Neutrophil (primary cell): ENCODE results near the gene TRAF1.

Source experiments
- H3K27ac ChIP-seq: fragments of 200-600 bp; sonication (generic); 2 replicates; pipeline ENCODE4 v1.5.1; 2016; ENCODE audit warnings: mild to moderate bottlenecking, moderate library complexity
- H3K27me3 ChIP-seq: fragments of 200-600 bp; sonication (generic); 2 replicates; pipeline ENCODE4 v1.6.0; 2016; ENCODE audit warnings: mild to moderate bottlenecking
- H3K36me3 ChIP-seq: fragments of 200-600 bp; sonication (generic); 2 replicates; pipeline ENCODE4 v1.5.1; 2017
- H3K4me1 ChIP-seq, 2 experiments: fragments of 200-600 bp in 1 of 2; sonication (generic) in 1 of 2; 1 replicate in 1 of 2; 2 replicates in 1 of 2; pipeline versions ENCODE4 v1.5.1 to v1.6.1; 2013 to 2016; ENCODE audit warnings: low read depth in 1 of 2, low read length in 1 of 2, mild to moderate bottlenecking in 1 of 2, moderate library complexity in 1 of 2; ENCODE audit not compliant: control insufficient read depth in 1 of 2, insufficient read depth in 1 of 2
- H3K4me3 ChIP-seq, 2 experiments: fragments of 200-600 bp in 1 of 2; sonication (generic) in 1 of 2; 1 replicate in 1 of 2; 2 replicates in 1 of 2; pipeline ENCODE4 v1.5.1; 2013 to 2016; ENCODE audit warnings: low read depth in 1 of 2, low read length in 1 of 2, mild to moderate bottlenecking in 1 of 2, moderate library complexity in 1 of 2
- H3K9me3 ChIP-seq: fragments of 200-600 bp; sonication (generic); 2 replicates; pipeline ENCODE4 v1.5.1; 2016
- CTCF ChIP-seq: fragments of 200-600 bp; sonication (generic); IDR thresholded peaks from 2 replicates; pipeline ENCODE4 v1.5.1; 2016; ENCODE audit warnings: antibody characterized with exemption

The TRAF1 gene

GRCh38 chr9:120862452-120862851, 64.1 kb downstream of the TRAF1 start:
- peaks cover 0 to 2% of the 10 kb centered on the region in 2 experiments for H3K4me1 ChIP-seq
- no peaks in the 10 kb centered on the region for H3K9me3 ChIP-seq
- H3K27ac ChIP-seq, result no peak overlapping the region
- TF ChIP-seq CTCF, result no peak
- no peaks in the 10 kb centered on the region for H3K27me3 ChIP-seq
- H3K4me3 ChIP-seq, result no peak overlapping the region
- H3K36me3 ChIP-seq, result peaks cover 79% of the 10 kb centered on the region

GRCh38 chr9:120861935-120862334, 64.7 kb downstream of the TRAF1 start:
- no peaks in the 10 kb centered on the region for H3K9me3 ChIP-seq
- TF ChIP-seq CTCF, result no peak
- H3K27me3 ChIP-seq, result no peaks in the 10 kb centered on the region
- no peaks in the 10 kb centered on the region for H3K4me1 ChIP-seq
- H3K36me3 ChIP-seq, result peaks cover 84% of the 10 kb centered on the region
- H3K27ac ChIP-seq, result no peak overlapping the region
- no peak overlapping the region for H3K4me3 ChIP-seq

GRCh38 chr9:120860083-120860482, 66.5 kb downstream of the TRAF1 start:
- no peak overlapping the region for H3K4me3 ChIP-seq
- peaks cover 85% of the 10 kb centered on the region for H3K36me3 ChIP-seq
- H3K27ac ChIP-seq, result no peak overlapping the region
- no peaks in the 10 kb centered on the region for H3K27me3 ChIP-seq
- H3K4me1 ChIP-seq, result no peaks in the 10 kb centered on the region
- TF ChIP-seq CTCF, result no peak
- H3K9me3 ChIP-seq, result no peaks in the 10 kb centered on the region

GRCh38 chr9:120859361-120859760, 67.2 kb downstream of the TRAF1 start:
- Histone ChIP-seq H3K36me3 (peaks cover 91% of the 10 kb centered on the region), H3K4me3 (no peak overlapping the region), H3K27ac (no peak overlapping the region), H3K27me3 (no peaks in the 10 kb centered on the region), H3K9me3 (no peaks in the 10 kb centered on the region), H3K4me1 (no peaks in the 10 kb centered on the region)
- TF ChIP-seq CTCF, result no peak

GRCh38 chr9:120857902-120858301, 68.7 kb downstream of the TRAF1 start:
- Histone ChIP-seq H3K9me3 (no peaks in the 10 kb centered on the region), H3K4me1 (no peaks in the 10 kb centered on the region), H3K27me3 (no peaks in the 10 kb centered on the region), H3K4me3 (no peak overlapping the region), H3K36me3 (peaks cover 96% of the 10 kb centered on the region), H3K27ac (no peak overlapping the region)
- TF ChIP-seq CTCF, result no peak

GRCh38 chr9:120857481-120857880, 69.1 kb downstream of the TRAF1 start:
- Histone ChIP-seq H3K9me3 (no peaks in the 10 kb centered on the region), H3K27me3 (no peaks in the 10 kb centered on the region), H3K4me1 (no peaks in the 10 kb centered on the region), H3K4me3 (no peak overlapping the region), H3K36me3 (peaks cover 96% of the 10 kb centered on the region), H3K27ac (peak overlapping the region; percentile 2)
- TF ChIP-seq CTCF, result no peak
